Measurements from ENCODE around the gene IMMT.

DNA sequence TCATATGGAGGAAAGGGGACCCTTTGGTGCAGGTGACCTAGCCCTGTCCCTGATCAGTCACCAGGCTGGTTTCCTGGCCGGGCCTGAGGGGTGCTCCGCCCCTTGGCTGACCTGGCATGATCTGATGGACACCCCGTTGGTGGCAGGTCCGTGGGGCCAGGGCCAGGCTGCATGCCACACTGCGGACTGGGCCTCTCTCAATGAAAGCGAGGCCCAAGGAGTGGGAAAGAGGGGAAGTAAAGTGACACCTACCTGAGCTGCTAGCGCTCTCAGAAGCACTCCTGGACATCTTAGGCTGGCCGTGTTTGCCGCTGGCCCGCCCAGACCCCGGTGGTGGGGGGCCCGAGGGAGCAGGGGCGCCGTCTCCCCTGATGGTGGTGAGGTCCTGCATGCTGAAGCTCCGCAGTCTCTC, 37.1 kb upstream of the IMMT start:
- TF ChIP-seq POLR2A (IDR thresholded peaks at IDR 0.05), result no peak
- no peak for TF ChIP-seq POLR2AphosphoS5 (IDR thresholded peaks at IDR 0.05)
- no peak for TF ChIP-seq CTCF (IDR thresholded peaks at IDR 0.05)

Measured in upper lobe of left lung (tissue), 4 donors.